ENCODE measurements around the gene AFDN.

- no peak for TF ChIP-seq CTCF (IDR thresholded peaks at IDR 0.05)
- no peak for TF ChIP-seq JUN (CRISPR knock-in tag; IDR thresholded peaks at IDR 0.05)
- TF ChIP-seq SMAD3 (CRISPR knock-in tag; IDR thresholded peaks at IDR 0.05; ENCODE audit: borderline replicate concordance) = no peak
These were observed 189.5 kb downstream of the AFDN start for GRCh38 chr6:168016176-168016620.
